ENCODE results near the gene PLA2G7. TPM values are rescaled to one million over a fixed set of nuclear protein-coding genes. Genes with fewer than 3 reads are reported as not detected.

The PLA2G7 gene
- total and polyA plus RNA-seq, 8 donors = 0.61 to 9.3 (median 1.2) TPM; not detected in 2

GRCh38 chr6:46760925-46761324 is 25.8 kb upstream of the PLA2G7 start:
- DNase-seq = no peak
- Histone ChIP-seq H3K36me3 (no peaks in the 10 kb centered on the region), H3K27me3 (no peaks in the 10 kb centered on the region), H3K4me3 (no peak overlapping the region), H3K9me3 (no peaks in the 10 kb centered on the region), H3K4me1 (no peaks in the 10 kb centered on the region), H3K27ac (no peak overlapping the region)
- intact Hi-C loops (cut with DNase I; ENCODE audit: low total_unique reads) = no loop called here
- 63 to 71% (median 70%) methylated on average over 3 of the region's 3 CpGs for WGBS, 5 donors
- TF ChIP-seq POLR2AphosphoS5 (IDR thresholded peaks at IDR 0.05) = no peak
- TF ChIP-seq CTCF (IDR thresholded peaks at IDR 0.05) = no peak
- no peak for TF ChIP-seq EP300 (IDR thresholded peaks at IDR 0.05)
- no peak for TF ChIP-seq POLR2A (IDR thresholded peaks at IDR 0.05)

GRCh38 chr6:46758960-46759753 is 24.0 kb upstream of the PLA2G7 start:
- no peak for DNase-seq
- no peak overlapping the region for H3K27ac ChIP-seq
- no peaks in the 10 kb centered on the region for H3K4me1 ChIP-seq
- intact Hi-C loops (cut with DNase I; ENCODE audit: low total_unique reads) = no loop called here
- H3K36me3 ChIP-seq = no peaks in the 10 kb centered on the region
- no peaks in the 10 kb centered on the region for H3K9me3 ChIP-seq
- WGBS, 5 donors = 85 to 95% (median 87%) methylated on average over 4 of the region's 4 CpGs
- H3K4me3 ChIP-seq = no peak overlapping the region
- TF ChIP-seq POLR2A (IDR thresholded peaks at IDR 0.05) (no peak), CTCF (IDR thresholded peaks at IDR 0.05) (no peak)
- H3K27me3 ChIP-seq = no peaks in the 10 kb centered on the region

GRCh38 chr6:46757214-46757596 is 22.0 kb upstream of the PLA2G7 start:
- no peak overlapping the region for H3K4me3 ChIP-seq
- H3K27ac ChIP-seq = no peak overlapping the region
- no peak for TF ChIP-seq POLR2AphosphoS5 (IDR thresholded peaks at IDR 0.05)
- no peak for TF ChIP-seq EP300 (IDR thresholded peaks at IDR 0.05)
- no peak for TF ChIP-seq CTCF (IDR thresholded peaks at IDR 0.05)
- TF ChIP-seq POLR2A (IDR thresholded peaks at IDR 0.05) = no peak
- no peaks in the 10 kb centered on the region for H3K9me3 ChIP-seq
- DNase-seq = peak in 1 of 2 donors; percentile 23
- no peaks in the 10 kb centered on the region for H3K36me3 ChIP-seq
- WGBS, 5 donors = 73 to 87% (median 76%) methylated on average over 2 of the region's 2 CpGs
- H3K4me1 ChIP-seq = no peaks in the 10 kb centered on the region
- no peaks in the 10 kb centered on the region for H3K27me3 ChIP-seq
- intact Hi-C loops (cut with DNase I; ENCODE audit: low total_unique reads) = no loop called here

GRCh38 chr6:46756469-46757213 is 21.5 kb upstream of the PLA2G7 start:
- no peak for TF ChIP-seq EP300 (IDR thresholded peaks at IDR 0.05)
- no peak for TF ChIP-seq POLR2A (IDR thresholded peaks at IDR 0.05)
- TF ChIP-seq CTCF (IDR thresholded peaks at IDR 0.05) = no peak
- no peak for TF ChIP-seq POLR2AphosphoS5 (IDR thresholded peaks at IDR 0.05)
- Histone ChIP-seq H3K4me3 (no peak overlapping the region), H3K27me3 (no peaks in the 10 kb centered on the region), H3K36me3 (no peaks in the 10 kb centered on the region), H3K9me3 (no peaks in the 10 kb centered on the region), H3K27ac (no peak overlapping the region), H3K4me1 (no peaks in the 10 kb centered on the region)
- intact Hi-C loops (cut with DNase I; ENCODE audit: low total_unique reads) = no loop called here
- DNase-seq = peak in 1 of 2 donors; percentile 68
- WGBS, 5 donors = 57 to 63% (median 61%) methylated on average over 7 of the region's 7 CpGs

Data from stomach (tissue), 9 donors.